ENCODE data around the gene TBC1D5. TPM values are rescaled to one million over a fixed set of nuclear protein-coding genes. Genes with fewer than 3 reads are reported as not detected.

The TBC1D5 gene
- total RNA-seq, 1 donor from 2014 or later: 74.6 TPM

GRCh38 chr3:17459470-17459993 lies 282.9 kb downstream of the TBC1D5 start:
- DNase-seq: no peak
- Histone ChIP-seq H3K36me3 (no peaks in the 10 kb centered on the region), H3K4me1 (no peaks in the 10 kb centered on the region), H3K27me3 (no peaks in the 10 kb centered on the region), H3K4me3 (no peak overlapping the region), H3K27ac (no peak overlapping the region), H3K9me3 (no peaks in the 10 kb centered on the region)
- ATAC-seq: no peak
- no peak for TF ChIP-seq CTCF (IDR thresholded peaks at IDR 0.05)
- intact Hi-C loops (cut with DNase I): no loop called here

- no peak for DNase-seq
- no peak for TF ChIP-seq CTCF (IDR thresholded peaks at IDR 0.05)
- H3K36me3 ChIP-seq: no peaks in the 10 kb centered on the region
Observed at GRCh38 chr3:17456650-17457049, 285.8 kb downstream of the TBC1D5 start.

GRCh38 chr3:17456046-17456445 lies 286.4 kb downstream of the TBC1D5 start:
- ATAC-seq (no peak), DNase-seq (no peak)
- Histone ChIP-seq H3K27me3 (no peaks in the 10 kb centered on the region), H3K27ac (no peak overlapping the region), H3K4me3 (no peak overlapping the region), H3K9me3 (no peaks in the 10 kb centered on the region), H3K36me3 (no peaks in the 10 kb centered on the region), H3K4me1 (no peaks in the 10 kb centered on the region)
- intact Hi-C loops (cut with DNase I): no loop called here
- no peak for TF ChIP-seq CTCF (IDR thresholded peaks at IDR 0.05)

More at GRCh38 chr3:17456650-17457049, 285.8 kb downstream of the TBC1D5 start:
- no peaks in the 10 kb centered on the region for H3K27me3 ChIP-seq
- H3K9me3 ChIP-seq: no peaks in the 10 kb centered on the region
- ATAC-seq: no peak
- no peak overlapping the region for H3K27ac ChIP-seq
- no peak overlapping the region for H3K4me3 ChIP-seq
- intact Hi-C loops (cut with DNase I): no loop called here
- H3K4me1 ChIP-seq: no peaks in the 10 kb centered on the region

GRCh38 chr3:17444865-17445264 lies 297.6 kb downstream of the TBC1D5 start:
- no peaks in the 10 kb centered on the region for H3K27me3 ChIP-seq
- no peaks in the 10 kb centered on the region for H3K4me1 ChIP-seq
- no peak overlapping the region for H3K27ac ChIP-seq
- no peak for ATAC-seq
- no peak for DNase-seq
- H3K9me3 ChIP-seq: no peaks in the 10 kb centered on the region
- no peak overlapping the region for H3K4me3 ChIP-seq
- TF ChIP-seq CTCF (IDR thresholded peaks at IDR 0.05): no peak
- intact Hi-C loops (cut with DNase I): no loop called here
- no peaks in the 10 kb centered on the region for H3K36me3 ChIP-seq

GRCh38 chr3:17443142-17443541 lies 299.3 kb downstream of the TBC1D5 start:
- Histone ChIP-seq H3K9me3 (no peaks in the 10 kb centered on the region), H3K36me3 (no peaks in the 10 kb centered on the region), H3K27me3 (no peaks in the 10 kb centered on the region), H3K27ac (no peak overlapping the region), H3K4me1 (no peaks in the 10 kb centered on the region), H3K4me3 (no peak overlapping the region)
- intact Hi-C loops (cut with DNase I): no loop called here
- no peak for TF ChIP-seq CTCF (IDR thresholded peaks at IDR 0.05)
- no peak for DNase-seq
- no peak for ATAC-seq
